GM18867 (cell line): ENCODE measurements around the gene WRNIP1.
"Not testable (repeated sequence)": the region's sequence is repeated elsewhere in the genome, so short reads cannot be mapped to it uniquely, and the experiment has no call there.

Experiments used
- ATAC-seq: cut with Tn5 transposase; IDR thresholded peaks from one replicate; pipeline ENCODE4 v1.9.1; 2021; ENCODE audit warnings: mild to moderate bottlenecking, moderate library complexity; ENCODE audit not compliant: unreplicated experiment

WRNIP1 gene

DNA sequence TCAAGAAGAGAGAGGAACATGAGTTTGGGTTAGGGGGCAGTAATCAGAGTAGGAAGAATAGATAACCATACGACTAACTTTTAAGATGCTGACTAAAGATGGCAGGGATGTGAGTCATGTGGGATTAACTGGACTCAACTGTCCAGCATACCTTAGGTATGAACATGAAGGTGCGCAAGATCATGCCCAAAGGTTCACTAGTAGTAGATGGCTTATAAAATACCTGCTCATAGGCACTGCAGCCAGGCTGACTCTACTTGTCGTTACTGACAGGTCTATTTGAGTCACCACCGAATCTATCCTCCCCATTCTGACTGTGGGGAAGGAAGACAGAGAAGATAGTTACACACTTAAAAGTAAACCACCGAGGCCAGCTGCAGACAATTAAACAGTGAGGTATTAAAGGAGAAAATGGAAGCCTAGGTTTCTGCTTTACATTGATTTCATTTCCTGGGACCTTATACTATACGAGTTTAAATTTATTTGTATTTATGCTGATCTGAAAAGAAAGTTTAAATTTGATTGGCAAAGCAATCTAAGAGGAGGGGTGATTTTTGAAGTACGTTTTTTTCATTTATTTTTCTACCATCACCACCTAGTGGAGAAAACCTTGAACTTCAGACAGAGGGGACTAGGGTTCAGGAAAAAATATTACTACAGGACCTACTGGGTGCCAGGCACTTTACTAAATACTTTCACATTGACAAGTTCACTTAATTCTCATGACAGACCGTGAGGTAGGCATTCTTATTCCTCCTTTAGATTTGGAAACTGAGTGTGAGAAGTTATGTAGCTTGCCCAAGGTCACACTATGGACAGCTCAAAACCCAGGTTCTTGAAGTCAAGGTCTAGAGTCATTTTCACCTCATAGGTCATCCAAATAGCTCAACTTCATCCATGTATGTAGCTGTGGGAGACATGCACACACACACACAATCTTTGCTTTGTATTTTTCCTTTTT, 4.0 kb upstream of the WRNIP1 start:
- ATAC-seq: no peak

- ATAC-seq: not testable (repeated sequence)
These were observed 2.3 kb upstream of the WRNIP1 start for GRCh38 chr6:2762868-2763267.

GRCh38 chr6:2763345-2763841, 1.8 kb upstream of the WRNIP1 start:
- ATAC-seq: no peak

- ATAC-seq: no peak
These were observed 1.2 kb upstream of the WRNIP1 start for GRCh38 chr6:2763876-2764540.

DNA sequence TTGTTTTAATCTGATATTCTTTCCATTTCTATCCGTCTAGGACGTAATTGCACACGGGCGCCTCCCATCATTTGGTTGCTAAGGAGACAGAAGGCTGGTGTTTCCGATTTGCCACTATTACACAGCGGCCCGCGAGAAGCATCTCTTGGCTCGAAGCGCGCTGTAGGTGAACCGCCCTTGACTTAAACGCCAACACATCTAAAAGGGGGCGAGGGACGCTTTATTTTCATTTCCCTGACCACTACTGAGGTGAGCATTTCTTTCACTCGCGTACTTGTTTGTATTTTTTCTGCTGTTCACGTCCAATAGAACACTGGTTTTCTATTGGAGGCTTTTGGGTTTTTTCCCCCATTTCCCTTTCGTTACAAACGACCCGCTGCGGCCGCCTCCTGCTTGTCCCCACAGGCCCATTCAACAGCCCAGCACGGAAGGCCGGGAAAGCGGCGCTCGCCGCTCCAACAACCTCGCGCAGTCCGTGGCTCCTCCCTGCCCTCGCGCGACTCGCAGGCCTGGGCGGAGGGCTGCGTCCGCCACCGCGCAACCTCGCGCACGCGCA, 505 bp upstream of the WRNIP1 start:
- peak; percentile 55 for ATAC-seq

DNA sequence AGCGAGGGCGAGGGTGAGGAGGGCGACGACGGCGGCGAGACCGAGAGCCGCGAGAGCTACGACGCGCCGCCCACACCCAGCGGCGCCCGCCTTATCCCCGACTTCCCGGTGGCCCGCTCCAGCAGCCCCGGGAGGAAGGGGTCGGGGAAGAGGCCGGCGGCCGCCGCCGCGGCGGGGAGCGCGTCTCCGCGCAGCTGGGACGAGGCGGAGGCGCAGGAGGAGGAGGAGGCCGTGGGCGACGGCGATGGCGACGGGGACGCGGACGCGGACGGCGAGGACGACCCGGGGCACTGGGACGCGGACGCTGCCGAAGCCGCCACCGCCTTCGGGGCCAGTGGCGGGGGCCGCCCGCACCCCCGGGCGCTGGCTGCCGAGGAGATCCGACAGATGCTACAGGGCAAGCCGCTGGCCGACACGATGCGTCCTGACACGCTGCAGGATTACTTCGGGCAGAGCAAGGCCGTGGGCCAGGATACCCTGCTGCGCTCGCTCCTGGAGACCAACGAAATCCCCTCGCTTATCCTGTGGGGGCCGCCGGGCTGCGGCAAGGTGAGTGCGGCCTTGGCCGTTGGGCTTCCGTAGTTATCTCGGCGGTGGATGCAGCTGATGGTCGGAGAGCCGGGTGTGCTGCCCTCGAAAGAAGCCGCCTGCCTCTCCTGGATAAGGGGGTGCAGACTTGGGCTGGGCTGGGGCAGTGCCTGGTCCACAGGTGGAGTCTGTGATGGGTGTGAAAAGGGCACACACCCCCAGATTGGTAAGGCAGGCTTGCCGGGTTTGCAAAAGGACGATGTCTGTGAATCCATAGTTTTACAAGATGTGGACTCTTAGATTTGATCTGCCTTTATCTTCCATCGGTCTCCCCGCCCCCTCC, 938 bp downstream of the WRNIP1 start:
- peak; percentile 25 for ATAC-seq

- no peak for ATAC-seq
These were observed 1.8 kb downstream of the WRNIP1 start for GRCh38 chr6:2766767-2767656.

DNA sequence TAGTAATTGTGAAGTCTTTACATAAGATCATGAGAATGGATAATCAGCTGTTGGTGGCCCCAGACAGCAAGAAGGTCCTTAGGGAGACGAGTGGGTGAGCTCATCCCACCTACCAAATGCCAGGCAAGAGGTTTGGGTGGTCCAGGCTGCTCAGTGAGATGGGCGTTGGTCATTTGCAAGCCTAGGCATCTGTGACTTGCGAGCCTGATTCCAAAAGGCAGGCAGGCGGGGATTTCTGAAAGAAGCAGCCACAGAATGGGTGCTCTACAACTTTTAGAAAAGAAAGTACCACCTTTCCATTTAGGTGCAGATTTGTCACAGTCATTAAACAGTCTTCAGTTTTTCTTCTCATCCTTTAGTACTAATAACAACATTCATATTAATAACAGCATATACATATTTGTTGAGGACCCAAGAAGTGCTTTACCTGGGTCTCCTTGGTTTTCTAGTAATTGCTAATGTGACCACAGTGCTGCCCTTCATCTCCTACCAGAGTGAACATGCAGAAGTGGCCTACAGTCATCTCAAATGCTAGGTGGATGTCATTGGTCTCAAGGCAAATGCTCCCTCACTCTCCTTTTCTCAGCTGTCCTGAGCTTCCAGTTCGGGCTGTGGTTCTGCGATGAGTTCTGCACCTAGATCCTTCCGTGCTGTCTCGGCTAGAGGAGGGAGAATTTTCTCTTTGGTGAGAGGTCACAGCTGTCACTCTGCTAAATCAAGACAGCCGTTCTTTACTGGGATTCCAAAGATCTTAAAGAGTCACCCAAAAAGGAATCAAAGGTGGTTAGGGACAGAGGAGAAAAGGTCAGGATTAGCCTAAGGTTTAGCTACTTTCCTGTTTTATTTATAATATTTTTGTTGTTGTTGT, 2.7 kb downstream of the WRNIP1 start:
- no peak for ATAC-seq

- ATAC-seq: no peak
These were observed 3.5 kb downstream of the WRNIP1 start for GRCh38 chr6:2768696-2769095.

DNA sequence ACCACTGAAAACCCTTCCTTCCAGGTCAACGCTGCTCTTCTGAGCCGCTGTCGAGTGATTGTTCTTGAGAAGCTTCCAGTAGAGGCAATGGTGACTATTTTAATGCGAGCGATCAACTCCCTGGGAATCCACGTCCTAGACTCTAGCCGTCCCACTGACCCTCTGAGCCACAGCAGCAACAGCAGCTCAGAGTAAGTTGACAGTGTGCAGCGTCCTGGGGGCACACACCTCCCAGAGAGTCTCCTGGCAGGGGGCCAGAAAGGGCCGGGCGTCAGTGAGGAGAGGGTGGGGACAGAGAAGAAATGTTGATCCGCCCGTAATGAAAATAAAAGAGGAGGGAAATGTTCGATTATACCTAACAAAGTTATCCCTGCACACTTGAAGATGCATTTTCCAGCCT, 5.0 kb downstream of the WRNIP1 start:
- no peak for ATAC-seq

GRCh38 chr6:2771079-2771478, 5.9 kb downstream of the WRNIP1 start:
- no peak for ATAC-seq

GRCh38 chr6:2772840-2773239, 7.6 kb downstream of the WRNIP1 start:
- no peak for ATAC-seq

GRCh38 chr6:2773449-2773848, 8.3 kb downstream of the WRNIP1 start:
- ATAC-seq: no peak

DNA sequence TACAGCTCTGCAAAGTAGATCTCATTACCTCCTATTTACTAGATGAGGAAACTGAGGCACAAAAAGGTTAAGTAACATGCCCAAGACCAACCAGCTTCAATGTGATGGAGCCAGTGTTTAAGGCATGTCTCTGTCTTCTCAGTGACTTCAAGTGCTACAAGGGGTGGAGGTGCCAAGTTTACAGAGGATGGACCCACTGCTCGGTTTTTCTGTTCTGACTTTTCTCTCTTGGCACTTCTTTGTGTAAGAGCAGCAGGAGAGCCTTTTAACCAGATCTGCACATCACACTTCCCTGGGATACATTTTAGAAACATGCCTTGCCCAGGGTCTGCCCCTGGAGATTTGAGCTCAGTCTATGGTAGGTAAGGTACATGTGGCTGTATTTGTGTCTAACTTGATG, 9.8 kb downstream of the WRNIP1 start:
- no peak for ATAC-seq

DNA sequence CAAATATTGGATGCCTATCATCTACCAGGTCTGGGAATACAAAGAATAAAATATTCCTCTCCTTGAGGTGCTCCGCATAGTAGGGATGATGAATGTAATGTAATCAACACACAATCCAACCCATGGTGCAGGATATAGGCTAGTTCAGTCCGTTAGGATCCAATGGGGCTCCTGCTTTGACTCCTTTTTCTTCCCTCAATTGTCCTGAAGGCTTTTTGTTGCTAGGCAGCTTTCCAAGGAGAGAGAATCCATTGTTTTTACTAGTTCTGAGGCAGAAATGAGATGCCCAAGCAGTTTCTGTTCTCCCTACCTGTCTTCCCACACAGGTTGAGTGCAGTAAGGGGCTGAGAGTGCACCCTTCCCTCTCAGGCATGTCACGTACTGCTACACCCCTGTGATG, 12.1 kb downstream of the WRNIP1 start:
- ATAC-seq: no peak

DNA sequence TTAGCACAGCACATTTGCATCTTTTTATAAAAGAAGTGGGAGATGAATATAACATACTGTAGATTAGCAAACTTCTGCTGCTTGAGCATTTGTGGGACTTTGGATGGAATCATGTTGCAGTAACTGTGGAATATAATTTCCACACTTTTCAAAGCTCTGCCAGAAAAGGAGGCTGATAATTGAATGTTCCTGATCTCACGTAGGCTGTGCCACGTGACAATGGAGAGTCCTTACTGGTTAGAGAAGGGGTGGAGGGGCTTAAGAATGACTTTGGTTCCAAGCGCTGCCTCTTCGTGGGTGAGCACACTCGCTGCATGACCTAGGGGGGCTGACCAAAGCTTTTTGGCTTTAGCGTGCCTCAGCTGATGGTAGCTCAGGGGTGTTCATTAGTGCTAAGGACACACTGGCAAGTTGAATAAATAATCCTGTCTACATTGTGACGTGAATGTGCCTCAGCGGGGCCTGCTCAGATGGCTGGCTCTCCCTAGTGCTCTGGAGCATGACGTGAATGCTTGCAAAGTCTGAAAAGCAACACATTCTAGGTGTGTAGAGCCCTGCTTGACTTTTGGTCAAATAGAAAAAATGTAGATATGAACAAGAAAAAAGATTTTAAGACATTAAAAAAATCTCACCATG, 15.0 kb downstream of the WRNIP1 start:
- ATAC-seq: no peak

DNA sequence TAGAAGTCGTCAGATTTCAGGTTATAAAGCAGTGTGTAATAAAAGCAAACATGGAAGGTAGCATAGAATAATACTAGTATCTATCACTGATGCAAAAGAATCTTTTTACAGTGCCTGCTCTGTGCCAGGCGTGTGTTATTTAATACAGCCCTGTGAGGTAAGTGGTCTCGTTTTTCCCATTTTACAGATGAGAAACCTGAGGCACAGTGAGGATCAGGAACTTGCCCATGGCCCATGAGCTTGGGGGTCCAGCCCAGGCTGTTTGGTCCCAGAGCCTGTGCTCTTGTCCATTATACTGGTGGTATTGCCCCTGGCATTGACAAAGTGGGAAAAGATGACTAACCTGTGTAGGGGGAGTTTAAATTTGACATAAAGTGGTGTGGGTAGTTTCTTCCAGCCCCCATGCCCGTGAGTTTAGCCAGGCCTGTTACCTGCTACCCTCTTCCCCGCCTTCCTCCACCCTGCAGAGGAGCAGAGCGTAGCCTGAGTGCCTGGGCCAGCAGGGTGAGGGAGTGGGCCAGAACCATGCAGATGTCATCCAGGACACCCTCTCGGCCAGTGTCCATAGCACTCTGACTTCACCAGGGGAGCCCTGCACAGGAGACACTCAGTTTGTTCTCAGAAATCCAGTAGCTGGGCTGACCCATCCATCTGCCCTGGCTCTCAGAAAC, 16.6 kb downstream of the WRNIP1 start:
- ATAC-seq: no peak

DNA sequence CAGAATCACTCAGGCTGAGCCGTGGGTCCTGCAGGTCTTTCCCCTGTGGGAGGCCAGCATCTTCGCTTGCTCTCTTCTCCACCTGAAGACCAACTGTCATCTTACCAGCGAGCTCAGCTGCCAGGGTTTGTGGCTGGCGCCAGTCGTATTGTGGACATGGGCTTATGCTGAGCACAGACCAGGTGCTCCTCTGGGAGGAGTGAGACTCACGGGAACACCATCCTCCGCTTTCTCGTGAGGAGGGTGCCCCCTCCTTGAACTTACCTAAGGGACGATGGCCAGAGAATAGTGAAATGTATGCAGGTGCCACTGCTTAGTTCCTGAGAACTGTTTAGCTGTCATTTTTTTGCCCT, 17.1 kb downstream of the WRNIP1 start:
- ATAC-seq: no peak
